ENCODE measurements around the gene NIPAL3.

DNA sequence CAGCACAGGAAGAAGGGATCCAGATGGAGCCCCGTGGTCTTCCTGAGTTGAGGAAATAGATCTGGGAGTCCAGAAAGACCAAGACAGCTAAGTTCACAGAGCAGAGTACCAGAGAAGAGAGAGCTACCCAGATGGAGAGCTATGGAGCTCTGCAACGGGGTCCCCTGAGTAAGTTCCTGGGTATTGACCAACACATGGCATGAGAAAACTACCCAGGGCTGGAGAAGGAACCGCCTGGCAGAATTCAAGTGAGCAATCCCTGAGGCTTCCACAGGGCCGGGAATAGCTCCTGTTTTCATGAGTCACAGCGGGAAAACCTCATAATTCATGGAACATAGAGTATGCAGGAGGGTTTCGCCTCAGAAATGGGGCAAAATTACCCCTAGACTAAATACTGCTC is 21.7 kb upstream of the NIPAL3 start:
- TF ChIP-seq, protein P1, sequence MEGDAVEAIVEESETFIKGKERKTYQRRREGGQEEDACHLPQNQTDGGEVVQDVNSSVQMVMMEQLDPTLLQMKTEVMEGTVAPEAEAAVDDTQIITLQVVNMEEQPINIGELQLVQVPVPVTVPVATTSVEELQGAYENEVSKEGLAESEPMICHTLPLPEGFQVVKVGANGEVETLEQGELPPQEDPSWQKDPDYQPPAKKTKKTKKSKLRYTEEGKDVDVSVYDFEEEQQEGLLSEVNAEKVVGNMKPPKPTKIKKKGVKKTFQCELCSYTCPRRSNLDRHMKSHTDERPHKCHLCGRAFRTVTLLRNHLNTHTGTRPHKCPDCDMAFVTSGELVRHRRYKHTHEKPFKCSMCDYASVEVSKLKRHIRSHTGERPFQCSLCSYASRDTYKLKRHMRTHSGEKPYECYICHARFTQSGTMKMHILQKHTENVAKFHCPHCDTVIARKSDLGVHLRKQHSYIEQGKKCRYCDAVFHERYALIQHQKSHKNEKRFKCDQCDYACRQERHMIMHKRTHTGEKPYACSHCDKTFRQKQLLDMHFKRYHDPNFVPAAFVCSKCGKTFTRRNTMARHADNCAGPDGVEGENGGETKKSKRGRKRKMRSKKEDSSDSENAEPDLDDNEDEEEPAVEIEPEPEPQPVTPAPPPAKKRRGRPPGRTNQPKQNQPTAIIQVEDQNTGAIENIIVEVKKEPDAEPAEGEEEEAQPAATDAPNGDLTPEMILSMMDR (IDR thresholded peaks at IDR 0.05 in 2 of 3, conservative IDR thresholded peaks at IDR 0.05 in 1 of 3; ENCODE audit: borderline replicate concordance in 1 of 3, insufficient read depth in 1 of 3, low read depth in 2 of 3, low read length in 2 of 3) = no peak
- no peak for TF ChIP-seq EGR1 (IDR thresholded peaks at IDR 0.05; ENCODE audit: low read depth)
- TF ChIP-seq, protein P2, sequence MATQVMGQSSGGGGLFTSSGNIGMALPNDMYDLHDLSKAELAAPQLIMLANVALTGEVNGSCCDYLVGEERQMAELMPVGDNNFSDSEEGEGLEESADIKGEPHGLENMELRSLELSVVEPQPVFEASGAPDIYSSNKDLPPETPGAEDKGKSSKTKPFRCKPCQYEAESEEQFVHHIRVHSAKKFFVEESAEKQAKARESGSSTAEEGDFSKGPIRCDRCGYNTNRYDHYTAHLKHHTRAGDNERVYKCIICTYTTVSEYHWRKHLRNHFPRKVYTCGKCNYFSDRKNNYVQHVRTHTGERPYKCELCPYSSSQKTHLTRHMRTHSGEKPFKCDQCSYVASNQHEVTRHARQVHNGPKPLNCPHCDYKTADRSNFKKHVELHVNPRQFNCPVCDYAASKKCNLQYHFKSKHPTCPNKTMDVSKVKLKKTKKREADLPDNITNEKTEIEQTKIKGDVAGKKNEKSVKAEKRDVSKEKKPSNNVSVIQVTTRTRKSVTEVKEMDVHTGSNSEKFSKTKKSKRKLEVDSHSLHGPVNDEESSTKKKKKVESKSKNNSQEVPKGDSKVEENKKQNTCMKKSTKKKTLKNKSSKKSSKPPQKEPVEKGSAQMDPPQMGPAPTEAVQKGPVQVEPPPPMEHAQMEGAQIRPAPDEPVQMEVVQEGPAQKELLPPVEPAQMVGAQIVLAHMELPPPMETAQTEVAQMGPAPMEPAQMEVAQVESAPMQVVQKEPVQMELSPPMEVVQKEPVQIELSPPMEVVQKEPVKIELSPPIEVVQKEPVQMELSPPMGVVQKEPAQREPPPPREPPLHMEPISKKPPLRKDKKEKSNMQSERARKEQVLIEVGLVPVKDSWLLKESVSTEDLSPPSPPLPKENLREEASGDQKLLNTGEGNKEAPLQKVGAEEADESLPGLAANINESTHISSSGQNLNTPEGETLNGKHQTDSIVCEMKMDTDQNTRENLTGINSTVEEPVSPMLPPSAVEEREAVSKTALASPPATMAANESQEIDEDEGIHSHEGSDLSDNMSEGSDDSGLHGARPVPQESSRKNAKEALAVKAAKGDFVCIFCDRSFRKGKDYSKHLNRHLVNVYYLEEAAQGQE (IDR thresholded peaks at IDR 0.05; ENCODE audit: low read depth) = no peak
- TF ChIP-seq EZH2phosphoT487 (IDR thresholded peaks at IDR 0.05; ENCODE audit: borderline replicate concordance) = no peak
- no peak for TF ChIP-seq POLR2A (IDR thresholded peaks at IDR 0.05; ENCODE audit: borderline replicate concordance, extremely low read depth, insufficient read depth, insufficient read length)
- no peak for TF ChIP-seq YY1 (IDR thresholded peaks at IDR 0.05; ENCODE audit: extremely low read depth, insufficient replicate concordance, low read depth, low read length)
- no peak for TF ChIP-seq ZBTB33 (IDR thresholded peaks at IDR 0.05; ENCODE audit: extremely low read depth, insufficient replicate concordance, low read length)

Data from HCT116 (cell line).